Right ventricle myocardium superior (tissue), 1 donor: ENCODE results near the gene P2RX2. TPM values are rescaled to one million over a fixed set of nuclear protein-coding genes. Genes with fewer than 3 reads are reported as not detected.

Experiments
- ATAC-seq: fragments of 200-7000 bp; cut with Tn5 transposase; one replicate; pipeline ENCODE4 v1.9.1; 2020; ENCODE audit warnings: mild to moderate bottlenecking; ENCODE audit not compliant: poor library complexity
- DNase-seq: peaks from one replicate; pipeline ENCODE4 v3.0.0-alpha.2; 2020
- intact Hi-C: fragments of 100-400 bp; cut with DNase I; formaldehyde crosslinking; loops from one replicate; pipeline ENCODE4 v1.11.2; 2022
- total RNA-seq: library from RNA; stranded (reverse); fragmentation: NEBNext Ultra II Directional; extraction: Animal tissue kit (Norgen Biotek cat#: 25700); gene quantifications from one replicate; pipeline ENCODE4 v1.2.1, GENCODE V29; 2021
- donor health status: DM: no; HTN: yes; CAD: no; lungs with severe emphysema.

P2RX2 gene
- total RNA-seq, 1 donor from 2014 or later: not detected

GRCh38 chr12:132614861-132615578 lies 3.6 kb upstream of the P2RX2 start:
- peak; percentile 87 for DNase-seq
- ATAC-seq: peak; percentile 96
- intact Hi-C loops: loop anchor here (2.0 kb wide), 1 partner anchor 200 kb away; no protein-coding TSS in a partner anchor

GRCh38 chr12:132615579-132616038 lies 3.0 kb upstream of the P2RX2 start:
- no peak for ATAC-seq
- intact Hi-C loops: loop anchor here (2.0 kb wide), 1 partner anchor 201 kb away; no protein-coding TSS in a partner anchor
- no peak for DNase-seq

- intact Hi-C loops: no loop called here
- DNase-seq: no peak
- no peak for ATAC-seq
Observed at GRCh38 chr12:132617135-132617701, 1.4 kb upstream of the P2RX2 start.

- intact Hi-C loops: no loop called here
- DNase-seq: no peak
Observed at GRCh38 chr12:132617822-132618682, 524 bp upstream of the P2RX2 start.

GRCh38 chr12:132619071-132619385 lies 452 bp downstream of the P2RX2 start:
- ATAC-seq: no peak
- no peak for DNase-seq
- intact Hi-C loops: no loop called here

More at GRCh38 chr12:132617822-132618682, 524 bp upstream of the P2RX2 start:
- no peak for ATAC-seq

- ATAC-seq: no peak
- intact Hi-C loops: no loop called here
- DNase-seq: no peak
Observed at GRCh38 chr12:132619386-132620112, 973 bp downstream of the P2RX2 start.

- DNase-seq (no peak), ATAC-seq (no peak)
- intact Hi-C loops: no loop called here
Observed at GRCh38 chr12:132620113-132620898, 1.7 kb downstream of the P2RX2 start.

- DNase-seq (no peak), ATAC-seq (no peak)
- intact Hi-C loops: no loop called here
Observed at GRCh38 chr12:132620899-132621656, 2.5 kb downstream of the P2RX2 start.

- intact Hi-C loops: no loop called here
- DNase-seq (no peak), ATAC-seq (no peak)
Observed at GRCh38 chr12:132621657-132622435, 3.3 kb downstream of the P2RX2 start.

- ATAC-seq (peak; percentile 47), DNase-seq (no peak)
- intact Hi-C loops: no loop called here
Observed at GRCh38 chr12:132622437-132623071, 4.0 kb downstream of the P2RX2 start.

GRCh38 chr12:132623072-132623869 lies 4.7 kb downstream of the P2RX2 start:
- intact Hi-C loops: no loop called here
- ATAC-seq (no peak), DNase-seq (no peak)

- DNase-seq: no peak
- intact Hi-C loops: no loop called here
- ATAC-seq: no peak
Observed at GRCh38 chr12:132624186-132624855, 5.7 kb downstream of the P2RX2 start.

GRCh38 chr12:132624910-132625630 lies 6.5 kb downstream of the P2RX2 start:
- no peak for DNase-seq

GRCh38 chr12:132625731-132626430 lies 7.3 kb downstream of the P2RX2 start:
- no peak for DNase-seq
- no peak for ATAC-seq
- intact Hi-C loops: no loop called here

More at GRCh38 chr12:132624910-132625630, 6.5 kb downstream of the P2RX2 start:
- intact Hi-C loops: no loop called here
- ATAC-seq: no peak
